GM18909 (cell line): ENCODE data around the gene CDKAL1.
"Not testable (repeated sequence)": the region's sequence is repeated elsewhere in the genome, so short reads cannot be mapped to it uniquely, and the experiment has no call there.

Source experiments
- ATAC-seq: cut with Tn5 transposase; IDR thresholded peaks from one replicate; pipeline ENCODE4 v1.9.1; 2021; ENCODE audit warnings: mild to moderate bottlenecking; ENCODE audit not compliant: unreplicated experiment, poor library complexity

The CDKAL1 gene

GRCh38 chr6:20549398-20549797, 15.1 kb downstream of the CDKAL1 start:
- not testable (repeated sequence) for ATAC-seq

GRCh38 chr6:20554326-20554725, 20.1 kb downstream of the CDKAL1 start:
- ATAC-seq, result no peak

GRCh38 chr6:20554817-20555216, 20.6 kb downstream of the CDKAL1 start:
- no peak for ATAC-seq

- ATAC-seq, result no peak
These were observed 25.8 kb downstream of the CDKAL1 start for GRCh38 chr6:20559924-20560551.

- ATAC-seq, result no peak
These were observed 29.1 kb downstream of the CDKAL1 start for GRCh38 chr6:20563377-20563776.

GRCh38 chr6:20564269-20564668, 30.0 kb downstream of the CDKAL1 start:
- peak; percentile 38 for ATAC-seq

GRCh38 chr6:20564777-20565176, 30.5 kb downstream of the CDKAL1 start:
- ATAC-seq, result peak; percentile 78

- peak; percentile 33 for ATAC-seq
These were observed 31.1 kb downstream of the CDKAL1 start for GRCh38 chr6:20565342-20565741.

- ATAC-seq, result no peak
These were observed 31.9 kb downstream of the CDKAL1 start for GRCh38 chr6:20566109-20566508.

- no peak for ATAC-seq
These were observed 34.8 kb downstream of the CDKAL1 start for GRCh38 chr6:20569000-20569610.

GRCh38 chr6:20571261-20571660, 37.0 kb downstream of the CDKAL1 start:
- no peak for ATAC-seq

GRCh38 chr6:20572288-20572687, 38.0 kb downstream of the CDKAL1 start:
- ATAC-seq, result no peak

- no peak for ATAC-seq
These were observed 38.7 kb downstream of the CDKAL1 start for GRCh38 chr6:20572940-20573339.

GRCh38 chr6:20574355-20574754, 40.1 kb downstream of the CDKAL1 start:
- ATAC-seq, result no peak

GRCh38 chr6:20575125-20575524, 40.9 kb downstream of the CDKAL1 start:
- no peak for ATAC-seq

- ATAC-seq, result no peak
These were observed 41.6 kb downstream of the CDKAL1 start for GRCh38 chr6:20575704-20576451.

- no peak for ATAC-seq
These were observed 43.0 kb downstream of the CDKAL1 start for GRCh38 chr6:20577173-20577688.

- ATAC-seq, result no peak
These were observed 46.8 kb downstream of the CDKAL1 start for GRCh38 chr6:20581070-20581469.

- ATAC-seq, result no peak
These were observed 48.6 kb downstream of the CDKAL1 start for GRCh38 chr6:20582586-20583443.

GRCh38 chr6:20583444-20583800, 49.2 kb downstream of the CDKAL1 start:
- ATAC-seq, result no peak
